ENCODE data around the gene ORC6.

ORC6 gene, protein sequence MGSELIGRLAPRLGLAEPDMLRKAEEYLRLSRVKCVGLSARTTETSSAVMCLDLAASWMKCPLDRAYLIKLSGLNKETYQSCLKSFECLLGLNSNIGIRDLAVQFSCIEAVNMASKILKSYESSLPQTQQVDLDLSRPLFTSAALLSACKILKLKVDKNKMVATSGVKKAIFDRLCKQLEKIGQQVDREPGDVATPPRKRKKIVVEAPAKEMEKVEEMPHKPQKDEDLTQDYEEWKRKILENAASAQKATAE

DNA sequence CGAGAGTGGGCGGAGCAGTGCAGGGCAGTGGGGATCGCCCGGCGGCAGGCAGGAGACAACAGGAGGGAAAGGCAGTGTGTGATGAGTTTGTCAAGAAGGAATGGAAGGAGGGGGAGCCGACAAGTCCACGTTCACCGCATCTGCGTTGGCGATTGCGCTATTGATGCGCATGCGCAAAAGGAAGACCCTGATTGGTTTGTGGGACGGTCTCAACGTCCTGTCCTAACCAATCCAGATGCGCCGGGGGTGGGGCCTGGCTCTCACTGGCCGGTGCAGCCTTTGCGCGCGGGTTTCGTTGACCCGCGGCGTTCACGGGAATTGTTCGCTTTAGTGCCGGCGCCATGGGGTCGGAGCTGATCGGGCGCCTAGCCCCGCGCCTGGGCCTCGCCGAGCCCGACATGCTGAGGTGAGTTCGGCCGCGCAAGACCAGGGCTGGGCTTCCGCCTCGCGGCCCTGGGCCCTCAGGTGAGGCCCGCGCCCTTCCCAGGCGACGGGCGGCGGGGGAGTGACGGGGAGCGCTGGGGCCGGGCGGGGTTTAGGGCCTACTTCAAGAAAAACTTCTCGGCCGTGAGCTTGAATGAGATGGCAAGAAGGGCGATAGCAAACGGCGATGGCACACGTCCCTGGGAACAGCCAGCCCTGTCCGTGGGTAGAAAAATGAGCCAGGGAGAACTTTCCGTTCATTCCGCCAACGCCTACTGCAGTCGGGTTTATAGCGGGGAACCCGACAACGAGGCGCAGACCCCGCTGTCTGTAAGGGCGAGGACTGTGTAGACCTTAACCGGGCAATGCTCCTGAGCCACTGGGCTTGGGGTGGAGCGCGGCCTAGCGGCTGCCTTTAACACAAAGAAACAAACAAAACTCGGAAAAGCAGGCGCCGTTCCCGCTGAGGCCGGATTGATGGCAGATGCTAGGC, at the start of gene ORC6:
ORC6 (plus strand) TSS at position 295 of the 916 bp plus-strand sequence; CDS start at position 342, 47 bp downstream.
- Histone ChIP-seq H3K4me1 (ENCODE audit: control insufficient read depth, insufficient read depth, low read length) (peaks cover 6% of the 10 kb centered on the region; the same call in 1 of the 2 replicates), H3K36me3 (ENCODE audit: control insufficient read depth in 2 of 2, insufficient read depth in 1 of 2, low read length in 2 of 2) (peaks cover 11 to 32% of the 10 kb centered on the region in 2 experiments), H3K9me3 (ENCODE audit: control insufficient read depth, insufficient read depth, low read depth, low read length) (no peaks in the 10 kb centered on the region), H3K4me3 (ENCODE audit: low read depth, low read length) (peak within 1 kb of the TSS; percentile 95), H3K27ac (ENCODE audit: extremely low read depth, low read depth, low read length) (peak within 1 kb of the TSS; percentile 81)
- ChIA-PET POLR2A (interaction anchor here (0.5 to 1.7 kb wide), 11 partner anchors 11 to 141 kb away, joined by 3 to 5 read pairs (median 3); partner anchors contain the start of gene C16orf87), CTCF (interaction anchor here (0.9 to 3.7 kb wide), 3 partner anchors 16 to 139 kb away, joined by 3 to 21 read pairs (median 3); no protein-coding TSS in a partner anchor)
- TF ChIP-seq ZBTB8A (tag by site-specific recombination; IDR thresholded peaks at IDR 0.05) (peak; percentile 53), ZNF391 (tag by site-specific recombination; IDR thresholded peaks at IDR 0.05; ENCODE audit: borderline replicate concordance, low read depth) (no peak), ZNF23 (tag by site-specific recombination; IDR thresholded peaks at IDR 0.05; ENCODE audit: borderline replicate concordance) (no peak), OVOL3 (tag by site-specific recombination; IDR thresholded peaks at IDR 0.05) (0 out of 2 replicates have a peak, but pooled peaks have one; percentile 18), IKZF3 (tag by site-specific recombination; IDR thresholded peaks at IDR 0.05) (no peak), ZNF654 (tag by site-specific recombination; IDR thresholded peaks at IDR 0.05; ENCODE audit: low read depth) (peak; percentile 19; the same call in 1 of the 2 replicates), ZNF558 (tag by site-specific recombination; IDR thresholded peaks at IDR 0.05) (no peak), KLF16 (tag by site-specific recombination; IDR thresholded peaks at IDR 0.05) (no peak; the same call in 1 of the 2 replicates), HOXD13 (CRISPR knock-in tag; IDR thresholded peaks at IDR 0.05; ENCODE audit: borderline replicate concordance) (no peak), SETDB1 (IDR thresholded peaks at IDR 0.05; ENCODE audit: insufficient read length, low read length) (no peak), ZBTB20 (tag by site-specific recombination; IDR thresholded peaks at IDR 0.05) (peak; percentile 62), ZNF19 (tag by site-specific recombination; IDR thresholded peaks at IDR 0.05; ENCODE audit: low read depth) (no peak), YY1 (tag by site-specific recombination; IDR thresholded peaks at IDR 0.05) (peak; percentile 51; the same call in 1 of the 2 replicates), ZNF121 (tag by site-specific recombination; IDR thresholded peaks at IDR 0.05) (0 out of 2 replicates have a peak, but pooled peaks have one; percentile 32), ZFHX2 (tag by site-specific recombination; conservative IDR thresholded peaks at IDR 0.05) (peak; percentile 81), ZBTB48 (tag by site-specific recombination; IDR thresholded peaks at IDR 0.05) (0 out of 2 replicates have a peak, but pooled peaks have one; percentile 13), PRDM1 (tag by site-specific recombination; IDR thresholded peaks at IDR 0.05) (0 out of 2 replicates have a peak, but pooled peaks have one; percentile 42), ZNF660 (tag by site-specific recombination; IDR thresholded peaks at IDR 0.05) (peak; percentile 74; the same call in 1 of the 2 replicates), ZNF211 (tag by site-specific recombination; IDR thresholded peaks at IDR 0.05; ENCODE audit: low read depth) (no peak), ZNF335 (tag by site-specific recombination; conservative IDR thresholded peaks at IDR 0.05) (peak; percentile 92), SP7 (tag by site-specific recombination; IDR thresholded peaks at IDR 0.05) (no peak; the same call in 1 of the 2 replicates), ZNF561 (tag by site-specific recombination; IDR thresholded peaks at IDR 0.05; ENCODE audit: borderline replicate concordance) (peak; percentile 60), SCRT2 (tag by site-specific recombination; IDR thresholded peaks at IDR 0.05) (no peak), ZNF394 (tag by site-specific recombination; IDR thresholded peaks at IDR 0.05; ENCODE audit: borderline replicate concordance) (no peak)
- TF ChIP-seq, protein P1, sequence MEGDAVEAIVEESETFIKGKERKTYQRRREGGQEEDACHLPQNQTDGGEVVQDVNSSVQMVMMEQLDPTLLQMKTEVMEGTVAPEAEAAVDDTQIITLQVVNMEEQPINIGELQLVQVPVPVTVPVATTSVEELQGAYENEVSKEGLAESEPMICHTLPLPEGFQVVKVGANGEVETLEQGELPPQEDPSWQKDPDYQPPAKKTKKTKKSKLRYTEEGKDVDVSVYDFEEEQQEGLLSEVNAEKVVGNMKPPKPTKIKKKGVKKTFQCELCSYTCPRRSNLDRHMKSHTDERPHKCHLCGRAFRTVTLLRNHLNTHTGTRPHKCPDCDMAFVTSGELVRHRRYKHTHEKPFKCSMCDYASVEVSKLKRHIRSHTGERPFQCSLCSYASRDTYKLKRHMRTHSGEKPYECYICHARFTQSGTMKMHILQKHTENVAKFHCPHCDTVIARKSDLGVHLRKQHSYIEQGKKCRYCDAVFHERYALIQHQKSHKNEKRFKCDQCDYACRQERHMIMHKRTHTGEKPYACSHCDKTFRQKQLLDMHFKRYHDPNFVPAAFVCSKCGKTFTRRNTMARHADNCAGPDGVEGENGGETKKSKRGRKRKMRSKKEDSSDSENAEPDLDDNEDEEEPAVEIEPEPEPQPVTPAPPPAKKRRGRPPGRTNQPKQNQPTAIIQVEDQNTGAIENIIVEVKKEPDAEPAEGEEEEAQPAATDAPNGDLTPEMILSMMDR (tag by site-specific recombination; IDR thresholded peaks at IDR 0.05): peak; percentile 91
- TF ChIP-seq, protein P2, sequence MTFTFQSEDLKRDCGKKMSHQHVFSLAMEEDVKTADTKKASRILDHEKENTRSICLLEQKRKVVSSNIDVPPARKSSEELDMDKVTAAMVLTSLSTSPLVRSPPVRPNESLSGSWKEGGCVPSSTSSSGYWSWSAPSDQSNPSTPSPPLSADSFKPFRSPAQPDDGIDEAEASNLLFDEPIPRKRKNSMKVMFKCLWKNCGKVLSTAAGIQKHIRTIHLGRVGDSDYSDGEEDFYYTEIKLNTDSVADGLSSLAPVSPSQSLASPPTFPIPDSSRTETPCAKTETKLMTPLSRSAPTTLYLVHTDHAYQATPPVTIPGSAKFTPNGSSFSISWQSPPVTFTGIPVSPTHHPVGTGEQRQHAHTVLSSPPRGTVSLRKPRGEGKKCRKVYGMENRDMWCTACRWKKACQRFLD (tag by site-specific recombination; IDR thresholded peaks at IDR 0.05): no peak
- TF ChIP-seq, protein P3, sequence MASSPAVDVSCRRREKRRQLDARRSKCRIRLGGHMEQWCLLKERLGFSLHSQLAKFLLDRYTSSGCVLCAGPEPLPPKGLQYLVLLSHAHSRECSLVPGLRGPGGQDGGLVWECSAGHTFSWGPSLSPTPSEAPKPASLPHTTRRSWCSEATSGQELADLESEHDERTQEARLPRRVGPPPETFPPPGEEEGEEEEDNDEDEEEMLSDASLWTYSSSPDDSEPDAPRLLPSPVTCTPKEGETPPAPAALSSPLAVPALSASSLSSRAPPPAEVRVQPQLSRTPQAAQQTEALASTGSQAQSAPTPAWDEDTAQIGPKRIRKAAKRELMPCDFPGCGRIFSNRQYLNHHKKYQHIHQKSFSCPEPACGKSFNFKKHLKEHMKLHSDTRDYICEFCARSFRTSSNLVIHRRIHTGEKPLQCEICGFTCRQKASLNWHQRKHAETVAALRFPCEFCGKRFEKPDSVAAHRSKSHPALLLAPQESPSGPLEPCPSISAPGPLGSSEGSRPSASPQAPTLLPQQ (tag by site-specific recombination; IDR thresholded peaks at IDR 0.05): peak; percentile 79; the same call in 1 of the 2 replicates

Data from HEK293 (cell line).